Measurements from ENCODE around the gene HCRTR2. TPM values are rescaled to one million over a fixed set of nuclear protein-coding genes. Genes with fewer than 3 reads are reported as not detected.
A peak's percentile ranks its signal among the peaks of the same experiment; 100 is the strongest.

Gene HCRTR2
- total RNA-seq, 4 donors from 2014 or later = not detected

GRCh38 chr6:55276745-55277530, 102.6 kb downstream of the HCRTR2 start:
- Histone ChIP-seq H3K36me3 (no peaks in the 10 kb centered on the region), H3K27me3 (no peaks in the 10 kb centered on the region), H3K27ac (no peak overlapping the region), H3K4me3 (replicated peaks in 1 of 3) (no peak overlapping the region), H3K9me3 (no peaks in the 10 kb centered on the region), H3K4me1 (no peaks in the 10 kb centered on the region)
- TF ChIP-seq POLR2A (IDR thresholded peaks at IDR 0.05) (no peak), CTCF (IDR thresholded peaks at IDR 0.05) (peak in 5 of 6 experiments; percentile 19 to 80 (median 67))
- DNase-seq = peak; percentile 15 to 30
- WGBS, 2 donors = 33% methylated on average over 15 of the region's 15 CpGs
- intact Hi-C loops (cut with DNase I) = no loop called here

- Histone ChIP-seq H3K27ac (no peak overlapping the region), H3K9me3 (no peaks in the 10 kb centered on the region), H3K36me3 (no peaks in the 10 kb centered on the region), H3K4me3 (replicated peaks in 1 of 3) (no peak overlapping the region), H3K4me1 (no peaks in the 10 kb centered on the region), H3K27me3 (no peaks in the 10 kb centered on the region)
- no peak for DNase-seq
- 87 to 90% methylated on average over 5 of the region's 5 CpGs for WGBS, 2 donors
- no peak for TF ChIP-seq CTCF (IDR thresholded peaks at IDR 0.05)
- no peak for TF ChIP-seq POLR2A (IDR thresholded peaks at IDR 0.05)
- intact Hi-C loops (cut with DNase I) = no loop called here
Observed at GRCh38 chr6:55277646-55278045, 103.3 kb downstream of the HCRTR2 start.

DNA sequence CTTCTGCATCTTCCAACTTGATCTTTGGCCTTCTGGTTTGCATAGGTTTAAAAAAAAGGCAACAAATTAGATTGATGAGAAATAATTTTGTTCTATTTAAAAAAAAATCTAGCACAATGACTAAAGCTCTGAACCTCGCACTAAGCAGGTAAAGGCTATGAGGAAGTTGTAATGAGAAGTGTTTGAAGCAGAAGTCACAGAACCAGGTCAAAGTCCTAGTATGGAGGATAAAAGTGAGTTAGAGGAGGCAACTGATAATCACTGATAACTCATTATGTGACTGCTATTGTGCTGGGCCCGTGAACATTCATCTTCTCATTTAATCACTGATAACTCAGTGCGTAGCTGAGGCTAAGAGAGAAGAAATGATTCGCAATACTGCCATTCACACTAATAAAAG, 106.9 kb downstream of the HCRTR2 start:
- Histone ChIP-seq H3K4me1 (no peaks in the 10 kb centered on the region), H3K27ac (no peak overlapping the region), H3K9me3 (no peaks in the 10 kb centered on the region), H3K4me3 (replicated peaks in 1 of 3) (no peak overlapping the region), H3K27me3 (no peaks in the 10 kb centered on the region), H3K36me3 (no peaks in the 10 kb centered on the region)
- DNase-seq = no peak
- no peak for TF ChIP-seq CTCF (IDR thresholded peaks at IDR 0.05)
- TF ChIP-seq POLR2A (IDR thresholded peaks at IDR 0.05) = no peak
- intact Hi-C loops (cut with DNase I) = no loop called here
- 81 to 90% methylated on average over 4 of the region's 4 CpGs for WGBS, 2 donors

DNA sequence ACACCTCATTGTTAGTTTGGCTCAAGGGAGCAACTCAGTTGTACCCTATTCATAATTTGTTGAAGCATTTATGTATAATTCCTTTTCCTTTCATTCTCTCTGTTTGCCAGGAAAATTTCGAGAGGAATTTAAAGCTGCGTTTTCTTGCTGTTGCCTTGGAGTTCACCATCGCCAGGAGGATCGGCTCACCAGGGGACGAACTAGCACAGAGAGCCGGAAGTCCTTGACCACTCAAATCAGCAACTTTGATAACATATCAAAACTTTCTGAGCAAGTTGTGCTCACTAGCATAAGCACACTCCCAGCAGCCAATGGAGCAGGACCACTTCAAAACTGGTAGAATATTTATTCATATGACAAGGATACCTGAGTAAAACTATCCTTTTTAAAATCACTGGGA, 107.8 kb downstream of the HCRTR2 start:
- no peaks in the 10 kb centered on the region for H3K4me1 ChIP-seq
- H3K36me3 ChIP-seq = no peaks in the 10 kb centered on the region
- DNase-seq = peak; percentile 49 to 51
- WGBS, 2 donors = 28 to 33% methylated on average over 6 of the region's 6 CpGs
- H3K4me3 ChIP-seq (replicated peaks in 1 of 3) = no peak overlapping the region
- no peaks in the 10 kb centered on the region for H3K27me3 ChIP-seq
- no peak for TF ChIP-seq POLR2A (IDR thresholded peaks at IDR 0.05)
- TF ChIP-seq CTCF (IDR thresholded peaks at IDR 0.05) = no peak
- intact Hi-C loops (cut with DNase I) = no loop called here
- no peak overlapping the region for H3K27ac ChIP-seq
- H3K9me3 ChIP-seq = no peaks in the 10 kb centered on the region

DNA sequence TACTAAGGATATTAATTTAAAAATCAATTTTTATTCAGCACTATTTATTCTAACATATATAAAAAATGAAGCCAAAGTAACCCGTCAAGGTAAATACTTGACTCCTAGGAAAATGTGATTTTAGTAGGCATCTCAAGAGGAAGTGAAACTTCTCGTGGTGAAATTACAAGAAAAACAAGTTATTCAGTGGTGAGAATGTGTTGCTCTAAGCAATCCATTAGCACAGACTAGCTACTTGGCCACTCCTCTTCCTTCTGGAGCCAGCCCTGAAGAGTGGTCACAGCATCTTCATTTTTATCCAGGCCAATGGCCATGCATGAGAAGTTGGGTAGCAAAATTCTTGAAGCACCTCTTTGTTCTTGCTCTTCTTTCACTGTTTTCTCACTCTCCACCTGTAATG, 112.5 kb downstream of the HCRTR2 start:
- Histone ChIP-seq H3K27me3 (no peaks in the 10 kb centered on the region), H3K4me3 (replicated peaks in 1 of 3) (no peak overlapping the region), H3K9me3 (no peaks in the 10 kb centered on the region), H3K27ac (no peak overlapping the region), H3K4me1 (no peaks in the 10 kb centered on the region), H3K36me3 (no peaks in the 10 kb centered on the region)
- 24 to 30% methylated on average over 2 of the region's 2 CpGs for WGBS, 2 donors
- DNase-seq = no peak
- intact Hi-C loops (cut with DNase I) = no loop called here
- TF ChIP-seq CTCF (IDR thresholded peaks at IDR 0.05) (no peak), POLR2A (IDR thresholded peaks at IDR 0.05) (no peak)
